Mucosa of stomach (tissue), 1 donor: ENCODE measurements around the gene LPP.

Experiments
- H3K27me3 ChIP-seq: one replicate; pipeline ENCODE4 v1.7.0; 2013; ENCODE audit warnings: mild to moderate bottlenecking, low read length; ENCODE audit not compliant: control insufficient read depth, insufficient read depth
- H3K36me3 ChIP-seq: one replicate; pipeline ENCODE4 v1.7.0; 2013; ENCODE audit warnings: low read length; ENCODE audit not compliant: control insufficient read depth, insufficient read depth
- H3K4me1 ChIP-seq: one replicate; pipeline ENCODE4 v1.7.0; 2013; ENCODE audit warnings: mild to moderate bottlenecking, low read length; ENCODE audit not compliant: control insufficient read depth, insufficient read depth
- H3K4me3 ChIP-seq: one replicate; pipeline ENCODE4 v1.7.0; 2013; ENCODE audit warnings: low read length
- H3K9ac ChIP-seq: one replicate; pipeline ENCODE4 v1.7.0; 2013; ENCODE audit warnings: mild to moderate bottlenecking, low read length, moderate library complexity
- H3K9me3 ChIP-seq: one replicate; pipeline ENCODE4 v1.7.0; 2013; ENCODE audit warnings: mild to moderate bottlenecking, low read length, moderate library complexity; ENCODE audit not compliant: control insufficient read depth
- donor health status: Pancreatic carcinoma.

Gene LPP

DNA sequence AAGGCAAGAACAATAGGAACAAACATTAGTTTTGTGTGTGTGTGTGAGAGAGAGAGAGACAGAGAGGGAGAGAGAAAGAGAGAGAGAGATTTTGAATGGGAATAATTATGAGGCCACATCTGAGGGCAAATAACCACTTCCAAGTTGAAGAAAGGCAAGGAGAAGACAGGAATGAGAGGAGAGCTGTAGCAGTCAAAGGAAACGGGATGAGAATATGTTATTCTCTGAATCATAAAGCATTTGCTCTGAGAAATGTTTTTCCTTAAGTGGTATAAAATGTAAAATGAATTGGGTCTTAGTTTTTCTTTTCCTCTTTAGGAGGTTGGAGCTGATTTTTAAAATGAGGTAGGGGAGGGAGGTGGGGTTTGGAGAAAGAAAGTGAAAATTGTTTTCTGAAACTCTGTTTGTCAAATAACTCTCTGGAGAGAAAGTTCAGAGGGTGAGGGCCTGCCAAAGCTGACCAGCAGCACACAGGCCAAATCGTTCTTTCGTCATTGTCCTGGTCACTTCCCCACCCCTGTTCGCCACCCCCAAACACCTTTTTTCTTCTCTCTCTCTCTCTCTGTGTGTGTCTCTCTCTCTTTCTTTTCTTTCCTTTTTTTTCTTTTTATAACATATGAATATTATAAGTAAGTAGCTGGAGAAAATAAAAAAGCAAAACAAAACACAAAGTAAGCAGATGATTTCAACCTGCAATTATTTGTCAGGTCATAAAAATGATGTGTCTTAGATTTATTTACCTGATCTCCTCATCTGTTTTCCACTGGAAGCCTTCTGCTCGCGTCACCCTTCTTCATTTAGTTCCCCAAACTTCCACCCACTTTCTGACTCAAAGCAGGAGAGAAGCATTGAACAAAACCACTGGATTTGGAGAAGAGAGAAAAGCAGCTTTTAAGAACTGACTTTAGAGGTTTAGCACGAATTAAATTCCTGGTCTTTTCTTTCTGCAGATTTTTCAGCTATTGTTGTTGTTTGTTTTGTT lies 110.6 kb downstream of the LPP start:
- Histone ChIP-seq H3K9me3 (no peaks in the 10 kb centered on the region), H3K9ac (peak overlapping the region; percentile 48), H3K4me1 (peaks cover 57% of the 10 kb centered on the region), H3K27me3 (no peaks in the 10 kb centered on the region), H3K36me3 (no peaks in the 10 kb centered on the region), H3K4me3 (no peak overlapping the region)

DNA sequence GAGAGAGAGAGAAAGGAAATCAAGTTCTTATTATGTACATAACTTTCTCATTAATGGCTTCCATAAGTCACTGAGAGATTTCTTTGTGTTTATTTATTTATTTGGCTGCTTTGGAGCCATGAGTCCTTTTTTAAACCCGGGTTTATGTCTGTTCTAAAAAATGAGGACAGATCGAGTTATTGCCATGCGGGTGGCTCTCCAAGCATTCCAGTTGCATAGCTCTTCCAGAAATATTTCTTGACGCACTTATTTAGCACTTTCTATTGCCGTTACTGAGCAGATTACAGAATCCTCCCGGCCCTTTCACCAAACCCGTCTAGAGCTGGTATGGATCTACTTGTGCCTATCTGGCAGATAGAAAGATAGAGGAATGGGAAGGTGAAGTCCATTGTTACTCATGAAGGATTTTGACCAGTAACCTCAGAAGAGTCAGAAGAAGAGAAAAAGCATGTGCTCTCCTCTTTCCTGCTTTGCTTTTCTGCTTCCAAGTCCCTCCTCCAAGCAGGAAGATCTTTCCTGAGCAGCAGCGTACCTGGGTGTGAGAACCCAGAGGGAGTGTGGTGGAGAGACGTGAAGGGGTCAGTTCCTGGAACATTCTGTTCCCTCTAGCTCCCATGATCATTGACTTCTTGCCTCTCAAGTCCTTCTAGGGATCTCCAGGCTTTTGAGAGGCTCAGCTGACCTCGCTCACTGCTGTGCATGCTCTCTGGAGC lies 112.8 kb downstream of the LPP start:
- H3K4me3 ChIP-seq: peak overlapping the region; percentile 5
- no peaks in the 10 kb centered on the region for H3K9me3 ChIP-seq
- H3K36me3 ChIP-seq: no peaks in the 10 kb centered on the region
- H3K27me3 ChIP-seq: no peaks in the 10 kb centered on the region
- peaks cover 56% of the 10 kb centered on the region for H3K4me1 ChIP-seq
- peak overlapping the region; percentile 48 for H3K9ac ChIP-seq

DNA sequence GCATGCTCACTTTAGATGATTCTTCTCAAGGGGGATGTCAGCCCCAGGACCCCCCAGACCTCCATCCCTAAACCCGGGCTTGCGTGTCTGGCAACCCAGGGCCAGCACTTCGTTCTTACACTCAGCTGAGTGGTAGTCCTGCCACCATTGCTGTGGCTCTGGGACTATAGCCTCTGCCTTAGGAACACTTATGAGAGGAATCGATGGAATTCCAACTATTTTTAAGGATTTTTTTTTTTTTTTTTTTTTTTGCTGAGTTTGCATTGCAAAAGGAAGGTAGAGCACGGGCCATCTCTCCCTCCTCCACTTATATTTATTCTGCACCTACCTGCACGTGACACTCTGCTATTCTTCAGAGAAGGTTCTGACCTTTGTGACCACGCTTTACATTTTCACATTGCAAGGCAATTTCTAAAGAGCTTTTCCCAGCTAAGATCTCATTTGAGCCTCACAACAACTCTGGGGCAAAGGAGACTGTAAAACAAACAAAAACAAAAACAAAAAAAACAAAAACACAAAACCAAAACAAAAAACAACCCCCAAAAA lies 113.9 kb downstream of the LPP start:
- no peak overlapping the region for H3K9ac ChIP-seq
- H3K4me1 ChIP-seq: peaks cover 53% of the 10 kb centered on the region

DNA sequence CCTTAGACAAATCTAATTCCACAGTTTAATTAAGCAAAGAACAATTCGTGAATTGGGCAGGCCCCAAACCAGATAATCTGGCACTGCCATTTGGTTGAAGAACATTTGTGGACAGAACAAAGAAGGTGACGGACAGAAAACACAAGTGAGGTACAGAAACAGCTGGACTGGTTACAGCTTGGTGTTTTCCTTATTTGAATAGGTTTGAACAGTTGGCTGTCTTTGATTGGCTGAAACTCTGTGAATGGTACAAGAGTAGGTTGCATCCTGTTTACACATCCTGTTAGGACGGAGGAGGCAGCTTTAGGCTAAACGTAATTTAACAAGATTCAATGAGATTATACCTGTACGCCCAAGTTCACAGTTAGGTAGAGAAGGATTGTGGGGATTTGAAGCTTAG lies 114.4 kb downstream of the LPP start:
- Histone ChIP-seq H3K27me3 (no peaks in the 10 kb centered on the region), H3K4me3 (no peak overlapping the region), H3K4me1 (peaks cover 48% of the 10 kb centered on the region), H3K36me3 (no peaks in the 10 kb centered on the region), H3K9ac (no peak overlapping the region), H3K9me3 (no peaks in the 10 kb centered on the region)

More for the DNA sequence above, 113.9 kb downstream of the LPP start:
- Histone ChIP-seq H3K4me3 (no peak overlapping the region), H3K27me3 (no peaks in the 10 kb centered on the region), H3K36me3 (no peaks in the 10 kb centered on the region), H3K9me3 (no peaks in the 10 kb centered on the region)

DNA sequence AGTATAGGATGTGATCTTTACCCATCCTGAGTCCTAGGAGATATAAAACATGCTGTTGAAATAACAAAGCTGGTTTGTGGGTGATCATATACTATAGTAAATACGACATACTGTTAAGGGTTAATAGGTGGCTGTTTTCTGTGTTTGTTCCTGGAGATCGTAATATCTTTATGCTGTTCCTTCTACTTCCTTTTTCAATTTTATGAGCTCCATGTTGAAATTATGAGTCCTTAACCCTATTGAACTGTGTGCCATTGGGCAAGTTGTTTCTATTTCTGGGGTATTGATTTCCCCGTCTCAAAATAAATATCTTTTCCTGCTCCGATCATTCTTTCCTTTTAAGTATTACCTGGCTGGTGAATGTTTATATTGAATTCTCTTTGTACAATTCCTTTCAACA lies 115.1 kb downstream of the LPP start:
- Histone ChIP-seq H3K4me1 (peaks cover 41% of the 10 kb centered on the region), H3K9ac (no peak overlapping the region), H3K27me3 (no peaks in the 10 kb centered on the region), H3K4me3 (no peak overlapping the region), H3K9me3 (no peaks in the 10 kb centered on the region), H3K36me3 (no peaks in the 10 kb centered on the region)

DNA sequence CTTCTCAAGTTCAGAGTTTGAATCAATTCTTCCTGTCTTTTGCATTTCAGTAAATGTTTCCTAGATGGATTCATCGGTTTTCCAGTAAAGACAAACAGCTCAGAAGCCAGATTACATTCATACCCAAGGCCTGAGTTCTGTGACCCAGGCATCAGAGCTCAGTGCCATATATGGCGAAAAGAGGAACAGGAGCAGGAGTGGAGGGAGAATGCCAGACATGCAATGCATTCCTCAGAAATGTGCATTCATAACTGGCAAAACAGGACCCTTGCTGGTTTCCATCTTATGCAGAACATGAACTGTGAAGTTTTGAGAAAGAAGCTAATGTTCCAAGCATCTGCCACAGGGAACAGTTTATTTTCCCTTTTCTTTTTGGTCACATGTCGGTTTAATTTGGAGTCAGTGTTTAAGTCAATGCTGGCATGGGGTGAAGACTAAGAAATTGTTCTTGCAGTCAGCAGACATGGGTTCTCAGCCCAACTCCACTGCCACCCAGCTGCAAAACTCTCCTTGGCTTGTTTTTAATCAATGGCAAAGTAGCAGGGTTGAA lies 116.5 kb downstream of the LPP start:
- H3K4me3 ChIP-seq: no peak overlapping the region
- H3K36me3 ChIP-seq: no peaks in the 10 kb centered on the region
- H3K9ac ChIP-seq: no peak overlapping the region
- H3K9me3 ChIP-seq: no peaks in the 10 kb centered on the region
- no peaks in the 10 kb centered on the region for H3K27me3 ChIP-seq
- peaks cover 28% of the 10 kb centered on the region for H3K4me1 ChIP-seq

DNA sequence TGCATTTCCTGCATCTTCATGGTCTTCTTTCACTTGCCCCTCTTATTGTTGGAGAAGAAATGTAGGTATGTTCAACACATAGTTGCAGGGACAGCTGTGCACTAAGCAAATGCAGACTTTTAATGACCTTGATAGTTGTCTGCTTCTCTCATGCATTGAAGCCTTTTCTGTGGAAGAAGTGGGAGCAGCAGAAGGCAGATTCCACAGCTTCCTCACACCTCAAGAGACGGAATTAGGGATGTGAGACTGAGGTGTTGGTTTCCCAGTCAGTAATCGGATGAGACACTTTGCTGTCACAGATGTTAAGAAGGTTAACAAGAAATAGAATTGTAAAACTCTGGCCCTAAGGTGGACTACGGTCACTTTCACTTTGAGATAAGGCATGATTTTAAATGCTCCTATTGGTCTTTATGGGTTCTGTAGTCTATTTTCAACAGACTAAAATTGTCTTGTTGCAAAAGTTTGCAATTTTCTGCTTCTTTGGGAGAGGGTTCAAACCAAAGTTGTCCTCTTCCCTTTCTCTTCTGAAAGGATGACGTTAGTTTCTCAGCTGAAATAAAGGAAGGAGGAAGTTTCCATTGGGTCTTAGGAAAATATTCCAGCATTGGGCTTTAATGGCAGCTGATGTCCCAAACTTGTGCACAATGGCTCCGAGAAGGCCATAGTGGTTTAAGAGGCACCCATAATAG lies 117.4 kb downstream of the LPP start:
- Histone ChIP-seq H3K4me3 (no peak overlapping the region), H3K36me3 (no peaks in the 10 kb centered on the region), H3K4me1 (peaks cover 20% of the 10 kb centered on the region), H3K27me3 (no peaks in the 10 kb centered on the region), H3K9ac (no peak overlapping the region), H3K9me3 (no peaks in the 10 kb centered on the region)

DNA sequence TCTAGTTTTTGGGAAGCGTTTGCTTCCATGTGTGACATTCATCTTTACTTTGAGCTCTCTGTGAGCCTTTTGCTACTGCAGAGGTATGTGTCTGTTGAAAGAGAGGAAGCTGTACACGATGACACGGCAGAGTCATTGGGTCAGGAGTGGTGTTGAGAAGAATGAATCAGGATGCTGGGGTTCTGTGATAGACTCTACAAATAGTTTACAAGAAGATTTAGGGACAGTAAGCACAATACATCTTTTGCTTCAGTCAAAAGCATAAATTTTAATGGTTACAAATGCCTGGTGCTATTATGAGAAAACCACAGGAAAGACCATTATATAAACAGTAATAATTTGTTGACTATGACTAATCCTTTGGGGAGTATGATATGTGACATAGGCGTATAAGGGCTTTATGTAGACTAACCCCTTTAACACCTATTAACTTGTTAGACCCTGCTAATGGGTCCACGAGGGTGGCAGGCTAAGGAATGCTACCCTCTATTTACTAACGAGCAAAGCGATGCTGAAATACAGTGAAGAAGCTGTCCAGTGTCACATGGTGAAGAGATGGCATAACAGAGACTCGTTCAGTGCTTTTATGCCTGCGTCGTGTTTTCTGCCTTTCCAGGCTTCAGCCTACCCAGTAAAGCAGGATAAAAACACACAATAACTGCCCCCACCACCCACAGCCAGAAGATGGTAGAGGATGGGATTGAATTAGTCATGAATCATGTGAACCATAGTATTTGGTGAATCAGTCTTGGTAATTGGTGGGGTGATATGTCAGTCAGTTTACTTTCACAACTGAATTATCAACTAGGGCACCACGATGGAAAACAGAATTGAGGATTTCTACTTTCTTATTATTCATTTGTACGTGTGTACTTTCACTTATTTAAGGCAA lies 118.8 kb downstream of the LPP start:
- Histone ChIP-seq H3K4me3 (no peak overlapping the region), H3K9me3 (no peaks in the 10 kb centered on the region), H3K36me3 (no peaks in the 10 kb centered on the region), H3K9ac (no peak overlapping the region), H3K27me3 (no peaks in the 10 kb centered on the region), H3K4me1 (peaks cover 6% of the 10 kb centered on the region)

DNA sequence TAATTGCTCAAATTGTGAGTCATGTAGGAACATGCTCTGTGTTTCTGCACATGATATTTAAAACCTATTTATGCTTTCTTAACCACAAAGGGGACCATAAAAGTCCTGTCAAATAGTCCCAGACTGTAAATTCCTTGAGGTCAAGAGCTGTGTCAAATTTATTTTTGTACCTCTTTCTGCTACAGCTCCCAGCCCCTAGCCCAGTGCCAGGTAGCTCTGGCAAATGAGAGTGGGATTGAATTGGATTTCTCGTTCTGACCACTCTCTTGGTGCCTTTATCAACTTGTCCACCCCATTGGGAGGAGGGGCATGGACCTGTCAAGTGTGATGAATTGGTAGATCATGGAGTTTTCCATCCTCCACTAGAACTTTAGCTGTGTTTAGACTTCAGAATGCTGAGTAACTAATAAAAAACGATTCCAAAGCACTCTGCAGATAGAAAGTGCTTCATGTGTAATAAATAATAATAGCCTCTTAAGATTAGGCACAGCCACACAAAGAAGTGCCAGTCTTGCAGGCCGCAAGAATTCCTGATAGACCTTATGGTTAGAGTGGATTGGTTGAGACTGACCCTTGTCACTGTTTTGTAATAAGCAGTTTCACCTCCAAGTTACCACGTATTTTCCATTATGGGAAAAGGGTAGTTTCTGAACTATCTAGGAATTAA lies 120.4 kb downstream of the LPP start:
- Histone ChIP-seq H3K9ac (no peak overlapping the region), H3K4me3 (no peak overlapping the region), H3K27me3 (no peaks in the 10 kb centered on the region), H3K36me3 (no peaks in the 10 kb centered on the region), H3K4me1 (no peaks in the 10 kb centered on the region), H3K9me3 (no peaks in the 10 kb centered on the region)

DNA sequence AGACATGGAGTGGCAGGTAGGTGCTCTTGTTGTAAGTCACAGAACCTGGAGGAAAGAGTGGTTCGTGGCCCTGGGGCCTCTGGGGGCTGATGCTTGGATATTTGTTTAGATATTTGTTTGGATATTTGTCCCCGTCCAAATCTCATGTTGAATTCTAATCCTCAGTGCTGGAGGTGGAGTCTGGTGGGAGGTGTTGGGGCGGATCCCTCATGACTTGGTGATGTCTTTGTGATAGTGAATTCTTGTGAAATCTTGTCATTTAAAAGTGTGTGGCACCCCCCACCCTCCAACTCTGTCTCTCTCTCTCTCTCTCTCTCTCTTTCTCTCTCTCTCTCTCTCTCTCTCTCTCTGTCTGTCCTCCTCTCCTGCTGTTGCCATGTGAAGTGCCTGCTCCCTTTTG lies 122.4 kb downstream of the LPP start:
- H3K27me3 ChIP-seq: no peaks in the 10 kb centered on the region
- no peaks in the 10 kb centered on the region for H3K4me1 ChIP-seq
- no peaks in the 10 kb centered on the region for H3K36me3 ChIP-seq

More for the DNA sequence above, 122.4 kb downstream of the LPP start:
- Histone ChIP-seq H3K9me3 (no peaks in the 10 kb centered on the region), H3K4me3 (no peak overlapping the region), H3K9ac (no peak overlapping the region)
